H7 (cell line): ENCODE results near the gene HP1BP3. TPM values are rescaled to one million over a fixed set of nuclear protein-coding genes. Genes with fewer than 3 reads are reported as not detected.
"Not testable (repeated sequence)": the region's sequence is repeated elsewhere in the genome, so short reads cannot be mapped to it uniquely, and the experiment has no call there.

Experiments
- DNase-seq: peaks from one replicate; pipeline ENCODE4 v3.0.0; 2012
- H3K27me3 ChIP-seq: 2 replicates; pipeline ENCODE4 v1.6.0; 2011; ENCODE audit warnings: mild to moderate bottlenecking, low read length; ENCODE audit not compliant: control insufficient read depth, insufficient read depth
- H3K36me3 ChIP-seq: replicated peaks from 2 replicates; pipeline ENCODE4 v1.5.1; 2011; ENCODE audit warnings: low read length; ENCODE audit not compliant: control insufficient read depth, insufficient read depth
- H3K4me3 ChIP-seq: 2 replicates; pipeline ENCODE4 v1.5.1; 2011; ENCODE audit warnings: low read depth, mild to moderate bottlenecking, control low read depth, low read length, moderate library complexity; ENCODE audit not compliant: insufficient read depth
- total RNA-seq: library from RNA; depleted of rRNA; stranded (reverse); fragments of >200 nt; shearing (Covaris generic); gene quantifications from 2 replicates; pipeline ENCODE4 v1.2.3, GENCODE V29; 2014

The HP1BP3 gene
- total RNA-seq, 1 experiment from 2014 or later = 119 TPM

DNA sequence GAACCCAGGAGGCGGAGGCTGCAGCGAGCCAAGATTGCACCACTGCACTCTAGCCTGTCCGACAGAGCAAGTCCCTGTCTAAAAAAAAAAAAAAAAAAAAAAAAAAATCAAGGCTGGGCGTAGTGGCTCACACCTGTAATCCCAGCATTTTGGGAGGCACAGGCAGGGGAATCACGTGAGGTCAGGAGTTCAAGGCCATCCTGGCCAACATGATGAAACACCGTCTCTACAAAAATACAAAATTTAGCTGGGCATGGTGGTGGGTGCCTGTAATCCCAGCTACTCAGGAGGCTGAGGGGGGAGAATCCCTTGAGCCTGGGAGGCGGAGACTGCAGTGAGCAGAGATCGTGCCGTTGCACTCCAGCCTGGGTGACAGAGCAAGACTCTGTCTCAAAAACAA, 2.5 kb upstream of the HP1BP3 start:
- not testable (repeated sequence) for H3K36me3 ChIP-seq, H3K27me3 ChIP-seq, H3K4me3 ChIP-seq, DNase-seq

GRCh38 chr1:20787840-20788795, 1.0 kb upstream of the HP1BP3 start:
- DNase-seq = peak; percentile 21
- H3K4me3 ChIP-seq = peak overlapping the region; percentile 100
- no peaks in the 10 kb centered on the region for H3K27me3 ChIP-seq
- H3K36me3 ChIP-seq = no peaks in the 10 kb centered on the region

GRCh38 chr1:20786253-20787028, 666 bp downstream of the HP1BP3 start:
- no peaks in the 10 kb centered on the region for H3K36me3 ChIP-seq
- H3K27me3 ChIP-seq = no peaks in the 10 kb centered on the region
- peak overlapping the region; percentile 100 for H3K4me3 ChIP-seq
- peak; percentile 99 for DNase-seq

DNA sequence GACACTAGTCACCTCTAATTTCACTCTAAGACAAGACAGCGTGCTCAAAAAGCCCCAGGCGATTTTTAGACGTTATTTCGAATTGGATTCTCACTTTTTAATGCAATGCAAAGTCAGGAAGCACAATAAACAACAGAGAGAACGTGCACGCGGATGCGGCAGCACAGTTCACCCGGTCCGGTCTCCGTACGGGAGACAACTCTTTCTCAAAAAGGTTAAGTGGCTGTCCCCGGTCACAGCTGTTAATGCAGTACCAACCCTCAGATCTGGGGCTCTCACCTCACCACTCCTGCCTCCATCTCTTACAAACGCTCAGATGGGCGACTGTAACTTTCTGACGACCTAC, 1.2 kb downstream of the HP1BP3 start:
- H3K4me3 ChIP-seq = peak overlapping the region; percentile 100
- no peaks in the 10 kb centered on the region for H3K27me3 ChIP-seq
- no peak for DNase-seq
- no peaks in the 10 kb centered on the region for H3K36me3 ChIP-seq

DNA sequence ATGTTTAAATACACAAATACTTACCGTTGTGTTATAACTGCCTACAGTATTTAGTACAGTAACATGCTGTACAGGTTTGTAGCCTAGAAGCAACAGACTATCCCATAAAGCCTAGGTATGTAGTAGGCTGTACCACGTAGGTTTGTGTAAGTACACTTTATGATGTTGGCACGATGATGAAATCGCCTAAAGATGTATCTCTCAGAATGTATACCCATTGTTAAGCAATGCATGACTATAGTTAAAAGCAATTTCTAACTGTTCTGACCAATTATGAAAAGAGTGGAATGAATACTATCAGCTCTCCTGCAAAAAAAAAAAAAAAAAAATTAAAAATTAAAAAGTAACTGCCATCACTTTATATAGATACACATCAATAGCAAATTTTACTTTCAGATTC, 11.4 kb downstream of the HP1BP3 start:
- DNase-seq = no peak
- Histone ChIP-seq H3K36me3 (peaks cover 27% of the 10 kb centered on the region), H3K27me3 (no peaks in the 10 kb centered on the region)

DNA sequence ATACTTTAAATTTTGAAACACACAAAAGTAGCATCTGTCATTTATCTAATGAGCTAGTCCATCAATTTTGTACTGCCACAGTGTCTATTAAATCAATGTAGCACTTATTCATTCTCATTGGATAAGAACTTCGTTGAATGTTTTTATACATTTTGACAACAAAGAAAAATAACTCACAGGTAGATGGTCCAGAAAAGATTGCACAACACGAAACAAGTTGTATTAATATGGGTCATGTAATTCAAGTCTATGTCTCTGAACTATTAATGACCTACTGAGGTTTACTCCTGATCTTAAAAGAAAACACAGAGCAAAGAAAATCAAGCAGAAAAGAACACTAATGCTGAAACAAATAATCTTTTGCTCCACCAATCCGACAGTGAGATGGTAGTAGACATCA, 15.3 kb downstream of the HP1BP3 start:
- Histone ChIP-seq H3K36me3 (peaks cover 39% of the 10 kb centered on the region), H3K4me3 (no peak overlapping the region), H3K27me3 (no peaks in the 10 kb centered on the region)
- DNase-seq = no peak

More for the DNA sequence above, 11.4 kb downstream of the HP1BP3 start:
- H3K4me3 ChIP-seq = no peak overlapping the region

GRCh38 chr1:20770314-20771087, 16.6 kb downstream of the HP1BP3 start:
- DNase-seq = no peak
- Histone ChIP-seq H3K36me3 (peaks cover 40% of the 10 kb centered on the region), H3K27me3 (no peaks in the 10 kb centered on the region), H3K4me3 (no peak overlapping the region)

- Histone ChIP-seq H3K4me3 (no peak overlapping the region), H3K27me3 (no peaks in the 10 kb centered on the region), H3K36me3 (peaks cover 41% of the 10 kb centered on the region)
- DNase-seq = no peak
These were observed 19.8 kb downstream of the HP1BP3 start for GRCh38 chr1:20767271-20767670.

DNA sequence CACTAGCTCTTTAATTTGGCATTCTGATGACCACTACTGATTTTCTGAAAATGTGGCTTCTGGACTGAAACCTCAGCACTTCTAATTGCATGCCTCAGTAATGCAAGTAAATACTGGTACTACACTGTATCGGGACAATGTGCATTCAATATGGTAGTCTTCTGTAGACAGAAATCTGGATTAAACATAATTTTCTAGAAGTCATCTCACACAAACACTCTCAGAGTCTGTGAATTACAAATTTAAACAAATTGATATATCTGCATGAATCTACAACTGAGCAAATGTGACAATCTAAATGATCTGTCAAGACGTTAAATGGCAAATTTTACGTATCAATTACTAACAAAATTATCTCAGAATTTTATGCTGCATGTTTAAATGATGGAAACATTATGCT, 23.7 kb downstream of the HP1BP3 start:
- Histone ChIP-seq H3K36me3 (peaks cover 38% of the 10 kb centered on the region), H3K4me3 (no peak overlapping the region), H3K27me3 (no peaks in the 10 kb centered on the region)
- DNase-seq = no peak

- Histone ChIP-seq H3K36me3 (peaks cover 29% of the 10 kb centered on the region), H3K4me3 (no peak overlapping the region), H3K27me3 (no peaks in the 10 kb centered on the region)
- no peak for DNase-seq
These were observed 26.8 kb downstream of the HP1BP3 start for GRCh38 chr1:20760322-20760721.

DNA sequence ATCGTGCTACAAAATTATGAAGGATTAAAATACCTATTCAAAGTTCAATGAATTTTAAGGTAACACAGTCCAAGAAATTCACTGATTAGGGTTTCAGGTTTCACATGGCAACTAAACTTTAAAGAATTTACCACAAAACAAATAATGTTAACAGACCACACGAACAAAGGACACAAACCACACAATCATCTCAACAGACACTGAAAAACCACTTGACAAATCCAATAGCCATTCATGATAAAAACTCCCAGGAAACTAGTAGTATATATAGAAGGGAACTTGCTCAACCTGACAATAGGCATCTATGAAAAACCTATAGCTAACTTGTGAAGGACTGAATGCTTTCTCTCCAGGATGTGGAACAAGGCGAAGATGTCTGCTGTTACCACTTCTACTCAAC, 33.5 kb downstream of the HP1BP3 start:
- no peak for DNase-seq
- Histone ChIP-seq H3K27me3 (no peaks in the 10 kb centered on the region), H3K4me3 (no peak overlapping the region), H3K36me3 (peaks cover 8% of the 10 kb centered on the region)

GRCh38 chr1:20751462-20751990, 35.6 kb downstream of the HP1BP3 start:
- Histone ChIP-seq H3K36me3 (peaks cover 14% of the 10 kb centered on the region), H3K4me3 (no peak overlapping the region), H3K27me3 (no peaks in the 10 kb centered on the region)
- no peak for DNase-seq

DNA sequence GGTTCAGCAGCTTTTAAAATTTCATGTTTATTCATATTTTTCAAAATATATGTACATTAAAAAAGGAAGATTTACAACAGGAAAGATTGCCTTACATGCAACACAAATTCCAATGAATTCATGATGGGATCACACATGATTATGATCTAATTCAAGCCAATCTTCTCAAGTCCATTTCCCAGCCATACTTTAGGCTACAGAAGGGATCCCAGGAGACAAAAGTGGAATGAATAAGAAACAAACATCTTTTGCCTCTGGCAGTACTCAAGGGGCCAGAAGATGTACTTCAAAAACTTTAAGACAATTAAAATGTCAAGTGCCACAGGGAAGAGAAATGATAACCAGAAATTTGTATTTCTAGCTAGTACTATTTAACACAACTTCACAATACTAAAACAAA, 44.4 kb downstream of the HP1BP3 start:
- H3K4me3 ChIP-seq = no peak overlapping the region
- H3K36me3 ChIP-seq = peaks cover 25% of the 10 kb centered on the region
- H3K27me3 ChIP-seq = no peaks in the 10 kb centered on the region

GRCh38 chr1:20740781-20741180, 46.3 kb downstream of the HP1BP3 start:
- Histone ChIP-seq H3K36me3 (peaks cover 16% of the 10 kb centered on the region), H3K27me3 (no peaks in the 10 kb centered on the region; the same call in 1 of the 2 replicates), H3K4me3 (no peak overlapping the region)
- DNase-seq = no peak

More for the DNA sequence above, 44.4 kb downstream of the HP1BP3 start:
- DNase-seq = no peak
